Ovary (tissue), 3 donors: ENCODE data around the gene GYPE.
"Not testable (repeated sequence)": the region's sequence is repeated elsewhere in the genome, so short reads cannot be mapped to it uniquely, and the experiment has no call there.

ENCODE experiments used
- POLR2A ChIP-seq: fragments of 450-650 bp; IDR thresholded peaks from one replicate; pipeline ENCODE4 v1.6.1; 2017; ENCODE audit warnings: antibody characterized with exemption, mild to moderate bottlenecking, moderate library complexity
- TF ChIP-seq, protein P1 (sequence below), 3 donors: fragments of 450-650 bp in 2 of 3; fragments of 200-600 bp in 1 of 3; IDR thresholded peaks; one replicate each; pipeline versions ENCODE4 v1.5.1 to v1.8.0; 2016 to 2022; ENCODE audit warnings: antibody characterized with exemption in 3 of 3, mild to moderate bottlenecking in 1 of 3
- donor health status: DM: no; HTN: no; CAD: no.

DNA sequence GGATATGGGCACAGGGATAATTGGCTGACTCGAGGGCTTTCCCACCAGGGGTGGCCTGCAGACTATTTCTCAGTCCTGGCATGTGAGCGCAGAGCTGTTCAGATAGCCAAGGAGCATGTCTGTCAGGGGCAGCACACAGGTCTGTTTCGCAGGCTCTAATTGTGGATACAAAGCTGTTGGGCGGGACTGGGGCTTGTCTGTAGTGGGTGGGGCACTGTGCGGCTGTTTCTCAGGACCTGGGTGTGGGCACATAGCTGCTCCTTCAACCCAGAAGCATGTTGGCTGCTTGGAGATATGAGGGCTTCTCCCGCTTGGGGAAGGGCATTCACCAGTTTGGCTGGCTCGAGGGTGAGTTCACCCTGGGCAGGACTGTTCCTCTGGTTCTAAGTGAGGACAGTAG is 65.9 kb downstream of the GYPE start:
- TF ChIP-seq, protein P1, sequence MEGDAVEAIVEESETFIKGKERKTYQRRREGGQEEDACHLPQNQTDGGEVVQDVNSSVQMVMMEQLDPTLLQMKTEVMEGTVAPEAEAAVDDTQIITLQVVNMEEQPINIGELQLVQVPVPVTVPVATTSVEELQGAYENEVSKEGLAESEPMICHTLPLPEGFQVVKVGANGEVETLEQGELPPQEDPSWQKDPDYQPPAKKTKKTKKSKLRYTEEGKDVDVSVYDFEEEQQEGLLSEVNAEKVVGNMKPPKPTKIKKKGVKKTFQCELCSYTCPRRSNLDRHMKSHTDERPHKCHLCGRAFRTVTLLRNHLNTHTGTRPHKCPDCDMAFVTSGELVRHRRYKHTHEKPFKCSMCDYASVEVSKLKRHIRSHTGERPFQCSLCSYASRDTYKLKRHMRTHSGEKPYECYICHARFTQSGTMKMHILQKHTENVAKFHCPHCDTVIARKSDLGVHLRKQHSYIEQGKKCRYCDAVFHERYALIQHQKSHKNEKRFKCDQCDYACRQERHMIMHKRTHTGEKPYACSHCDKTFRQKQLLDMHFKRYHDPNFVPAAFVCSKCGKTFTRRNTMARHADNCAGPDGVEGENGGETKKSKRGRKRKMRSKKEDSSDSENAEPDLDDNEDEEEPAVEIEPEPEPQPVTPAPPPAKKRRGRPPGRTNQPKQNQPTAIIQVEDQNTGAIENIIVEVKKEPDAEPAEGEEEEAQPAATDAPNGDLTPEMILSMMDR (IDR thresholded peaks at IDR 0.05): not testable (repeated sequence)
- TF ChIP-seq POLR2A: not testable (repeated sequence)
